Erythroblast (primary cell): ENCODE results near the gene KCNT1.

Source experiments
- GATA1 ChIP-seq: IDR thresholded peaks from 2 replicates; pipeline ENCODE4 v1.6.1; 2011; ENCODE audit warnings: low read depth, mild to moderate bottlenecking, control low read depth, low read length, moderate library complexity
- POLR2A ChIP-seq: IDR thresholded peaks from 2 replicates; pipeline ENCODE4 v1.6.1; 2011; ENCODE audit warnings: mild to moderate bottlenecking, low read length

DNA sequence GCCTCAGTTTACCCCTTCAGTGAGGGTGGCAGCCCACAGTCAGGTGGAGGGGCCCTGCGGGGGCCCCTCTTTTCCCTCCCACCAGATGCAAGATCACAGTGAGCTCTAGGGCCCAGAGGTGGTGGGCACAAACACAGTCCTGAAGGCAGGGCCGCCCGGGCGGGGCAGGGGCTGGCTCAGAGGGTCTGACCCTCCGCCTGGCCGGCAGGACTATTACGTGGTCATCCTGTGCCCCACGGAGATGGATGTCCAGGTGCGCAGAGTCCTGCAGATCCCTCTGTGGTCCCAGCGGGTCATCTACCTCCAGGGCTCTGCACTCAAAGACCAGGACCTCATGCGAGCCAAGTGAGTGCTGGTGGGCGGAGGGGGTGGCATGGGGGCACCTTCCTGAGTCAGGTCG lies 63.4 kb downstream of the KCNT1 start:
- TF ChIP-seq POLR2A = no peak
- no peak for TF ChIP-seq GATA1
